ENCODE measurements around the gene PTK7.
"Not testable (repeated sequence)": the region's sequence is repeated elsewhere in the genome, so short reads cannot be mapped to it uniquely, and the experiment has no call there.

Gene PTK7

DNA sequence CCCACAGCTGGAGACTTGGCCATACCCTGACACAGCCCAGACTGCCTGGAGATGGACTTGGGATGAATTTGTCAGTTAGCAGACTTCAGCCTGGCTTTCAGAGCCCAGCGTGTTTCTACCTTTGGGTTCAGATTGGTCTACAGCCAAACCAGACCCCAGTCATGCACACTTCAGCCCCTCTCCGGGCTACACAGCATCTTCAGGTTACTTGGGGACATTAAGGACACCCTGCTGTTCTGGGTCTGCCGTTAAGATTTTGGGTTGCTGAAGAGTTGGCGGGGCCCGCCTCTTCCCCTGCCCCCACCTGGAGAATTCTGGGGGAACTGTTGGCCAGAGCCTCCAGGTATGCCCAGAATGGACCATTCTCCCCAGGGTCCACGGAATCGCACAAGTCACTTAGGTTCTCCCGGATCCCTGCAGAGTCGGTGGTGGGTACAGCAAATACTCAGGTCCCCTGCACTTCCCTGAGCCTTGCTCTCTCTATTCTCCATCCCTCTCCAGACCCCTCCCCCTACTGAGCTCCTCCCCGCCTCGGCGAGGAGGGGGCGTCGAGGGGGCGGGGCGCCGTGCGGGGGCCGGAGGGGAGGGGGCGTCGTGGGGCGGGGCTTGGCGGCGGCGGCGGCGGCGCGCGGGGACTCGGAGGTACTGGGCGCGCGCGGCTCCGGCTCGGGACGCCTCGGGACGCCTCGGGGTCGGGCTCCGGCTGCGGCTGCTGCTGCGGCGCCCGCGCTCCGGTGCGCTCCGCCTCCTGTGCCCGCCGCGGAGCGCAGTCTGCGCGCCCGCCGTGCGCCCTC is at the start of gene PTK7:
Gene PTK7 (plus strand): TSS at position 645 of the 794 bp plus-strand sequence. CDS start 175 bp downstream, outside the sequence.
- no peak for DNase-seq (ENCODE audit: low read depth in 2 of 2)

DNA sequence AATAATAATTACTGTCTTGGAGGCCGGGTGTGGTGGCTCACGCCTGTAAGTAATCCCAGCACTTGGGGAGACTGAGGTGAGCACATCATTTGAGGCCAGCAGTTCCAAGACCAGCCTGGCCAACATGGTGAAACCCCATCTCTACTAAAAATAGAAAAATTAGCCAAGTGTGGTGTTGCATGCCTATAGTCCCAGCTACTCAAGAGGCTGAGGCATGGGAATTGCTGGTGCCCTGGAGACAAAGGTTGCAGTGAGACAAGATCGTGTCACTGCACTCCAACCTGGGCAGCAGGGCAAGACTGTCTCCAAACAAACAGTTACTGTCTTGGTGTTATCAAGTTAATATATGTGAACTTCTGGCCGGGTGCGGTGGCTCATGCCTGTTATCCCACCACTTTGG is 49.7 kb upstream of the PTK7 start:
- no peak for DNase-seq (ENCODE audit: low read depth in 2 of 2)

DNA sequence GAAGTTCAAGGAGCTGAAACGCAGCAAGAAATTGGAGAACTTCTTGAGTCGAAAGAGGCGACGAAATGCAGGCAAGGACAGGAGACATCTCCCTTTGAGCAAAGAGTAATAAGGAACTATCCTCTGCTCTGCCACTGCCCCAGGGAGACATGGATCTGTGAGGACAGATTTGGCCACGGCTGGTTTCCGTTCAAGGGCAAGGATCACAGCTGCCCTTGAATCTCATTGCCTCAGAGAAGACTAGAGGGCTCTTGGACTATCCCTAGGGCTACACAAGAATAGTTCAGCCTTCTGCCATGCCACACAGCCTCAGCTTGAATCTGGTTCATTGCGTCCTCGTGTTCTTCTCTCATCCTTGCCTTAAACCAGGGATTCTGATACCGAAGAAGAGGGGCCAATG is 47.0 kb upstream of the PTK7 start:
- DNase-seq (ENCODE audit: low read depth in 2 of 2) = no peak

DNA sequence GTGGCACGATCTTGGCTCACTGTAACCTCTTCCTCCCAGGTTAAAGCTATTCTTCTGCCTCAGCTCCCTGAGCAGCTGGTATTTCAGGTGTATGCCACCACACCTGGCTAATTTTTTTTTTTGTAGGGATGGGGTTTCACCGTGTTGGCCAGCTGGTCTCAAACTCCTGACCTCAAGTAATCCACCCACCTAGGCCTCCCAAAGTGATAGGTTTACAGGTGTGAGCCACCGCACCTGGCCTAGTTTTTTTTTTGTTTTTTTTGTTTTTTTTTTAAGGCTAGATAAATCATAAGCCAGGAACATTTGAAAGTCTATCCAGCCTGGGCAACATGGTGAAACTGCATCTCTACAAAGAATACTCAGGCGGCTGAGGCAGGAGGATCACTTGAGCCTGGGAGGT is 43.8 kb upstream of the PTK7 start:
- no peak for DNase-seq (ENCODE audit: low read depth in 2 of 2)

DNA sequence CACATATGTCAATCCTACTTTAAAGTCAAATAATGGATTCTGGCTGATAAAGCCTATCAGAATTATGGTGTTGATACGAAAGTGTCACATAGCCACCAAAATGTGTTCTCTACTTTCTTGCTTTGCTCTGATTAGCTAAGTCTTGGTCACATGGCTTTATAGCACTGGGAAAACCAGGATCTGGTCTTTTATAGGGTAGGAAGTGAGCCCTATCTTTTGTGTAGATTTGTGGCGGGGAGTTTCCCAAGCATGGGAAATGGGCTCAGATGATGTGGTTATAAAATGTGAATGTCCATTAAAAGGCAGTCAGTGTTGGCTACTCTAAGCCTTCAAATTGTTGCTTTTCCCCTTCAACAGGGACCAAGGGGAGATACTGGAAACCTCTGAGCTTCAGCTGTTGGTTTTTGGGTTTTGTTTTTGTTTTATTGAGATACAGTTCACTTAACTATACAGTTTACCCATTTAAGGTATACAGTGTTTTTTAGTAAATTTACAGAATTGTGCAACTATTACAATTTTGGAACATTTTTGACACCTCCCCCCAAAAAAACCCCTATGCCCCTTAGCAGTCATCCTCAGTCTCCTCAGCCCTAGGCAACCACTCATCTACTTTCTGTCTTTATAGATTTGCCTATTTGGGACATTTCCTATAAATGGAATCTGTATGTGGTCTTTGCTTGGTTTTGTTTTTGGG is 42.5 kb upstream of the PTK7 start:
- DNase-seq (ENCODE audit: low read depth in 2 of 2) = no peak

DNA sequence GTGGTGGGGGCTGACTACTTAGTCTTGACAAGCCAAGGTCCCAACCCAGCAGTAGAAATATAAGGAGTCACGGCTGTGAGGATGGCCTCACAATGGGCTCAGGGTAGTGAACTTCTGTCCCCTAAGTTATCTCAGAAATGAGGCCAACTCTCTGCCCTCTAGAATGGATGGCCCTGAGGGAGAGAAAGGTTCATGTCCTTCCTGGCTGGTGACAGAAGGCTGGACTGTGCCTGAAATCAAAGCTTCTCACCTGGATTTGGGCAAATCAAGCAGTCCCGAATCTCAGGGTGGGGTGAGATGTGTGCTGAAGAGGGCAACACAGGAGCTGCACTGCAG is 42.0 kb upstream of the PTK7 start:
- no peak for DNase-seq (ENCODE audit: low read depth in 2 of 2)

DNA sequence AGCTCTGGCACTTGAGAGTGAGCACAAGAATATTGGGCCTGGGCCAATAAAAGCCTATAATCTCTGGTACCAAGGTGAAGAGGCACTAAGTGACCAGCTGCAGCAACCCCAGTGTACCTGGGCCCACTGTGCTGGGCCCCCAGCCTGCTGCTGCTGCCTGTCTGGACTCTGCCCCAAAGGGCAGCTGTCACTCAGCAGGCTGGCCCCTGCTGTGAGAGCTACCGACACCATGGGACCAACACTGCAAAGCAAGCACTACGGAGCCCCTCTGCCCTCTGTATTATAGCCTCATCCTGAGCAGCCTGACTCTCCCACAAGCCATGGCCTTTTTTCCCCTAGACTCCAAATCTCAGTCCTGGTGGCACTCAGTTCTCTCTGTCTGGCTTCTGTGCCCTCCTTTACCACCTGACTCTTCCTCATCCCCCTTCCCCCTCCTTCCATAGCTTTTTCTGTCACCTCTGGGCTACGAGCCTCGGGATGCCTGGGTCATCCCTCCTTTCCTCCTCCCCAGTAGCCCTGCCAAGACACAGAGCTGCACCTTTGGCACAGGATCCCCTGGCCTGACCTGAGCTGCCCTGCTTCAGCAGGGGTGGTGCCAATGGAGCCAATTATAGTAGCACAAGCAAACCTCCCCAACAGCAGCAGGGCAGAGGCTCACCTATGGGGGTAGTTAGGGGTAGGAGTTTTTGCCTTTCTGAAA is 40.5 kb upstream of the PTK7 start:
- no peak for DNase-seq (ENCODE audit: low read depth in 2 of 2)

DNA sequence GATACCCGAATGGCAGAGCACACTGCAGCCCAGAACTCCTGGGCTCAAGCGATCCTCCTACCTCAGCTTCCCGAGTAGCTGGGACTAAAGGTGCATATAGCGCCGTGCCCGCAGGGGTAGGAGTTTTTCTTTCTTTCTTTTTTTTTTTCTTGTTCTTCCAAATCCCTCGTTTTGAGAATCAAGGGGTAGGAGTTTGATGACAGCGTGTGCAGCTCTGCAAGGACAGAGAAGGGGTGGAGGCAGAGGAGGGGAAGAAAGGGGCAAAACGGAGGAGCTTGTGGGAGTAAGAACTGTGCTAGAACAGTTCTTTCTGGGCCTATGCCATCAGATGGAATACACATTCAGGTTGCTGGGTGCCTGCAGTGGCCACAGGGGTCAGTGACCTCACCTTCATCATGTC is 39.4 kb upstream of the PTK7 start:
- DNase-seq (ENCODE audit: low read depth in 2 of 2) = no peak

DNA sequence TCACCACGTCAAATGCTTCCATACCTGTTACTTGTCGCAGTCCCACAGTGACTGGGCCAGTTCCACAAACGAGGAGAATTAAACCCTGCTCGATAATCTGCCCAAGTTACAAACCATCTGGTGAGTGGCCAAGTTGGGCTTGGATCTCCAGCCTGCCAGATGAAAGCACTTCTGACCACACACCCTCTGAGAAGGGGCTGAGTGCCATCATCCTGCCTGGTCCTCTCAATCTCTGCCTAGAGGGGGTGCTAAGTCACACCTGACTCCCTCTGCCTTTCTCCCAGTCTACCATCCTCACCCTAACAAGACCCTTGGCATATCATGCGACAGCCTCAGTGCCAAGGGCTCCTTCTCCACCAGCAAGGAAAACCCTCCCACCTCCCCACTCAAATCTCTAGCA is 38.9 kb upstream of the PTK7 start:
- no peak for DNase-seq (ENCODE audit: low read depth in 2 of 2)

DNA sequence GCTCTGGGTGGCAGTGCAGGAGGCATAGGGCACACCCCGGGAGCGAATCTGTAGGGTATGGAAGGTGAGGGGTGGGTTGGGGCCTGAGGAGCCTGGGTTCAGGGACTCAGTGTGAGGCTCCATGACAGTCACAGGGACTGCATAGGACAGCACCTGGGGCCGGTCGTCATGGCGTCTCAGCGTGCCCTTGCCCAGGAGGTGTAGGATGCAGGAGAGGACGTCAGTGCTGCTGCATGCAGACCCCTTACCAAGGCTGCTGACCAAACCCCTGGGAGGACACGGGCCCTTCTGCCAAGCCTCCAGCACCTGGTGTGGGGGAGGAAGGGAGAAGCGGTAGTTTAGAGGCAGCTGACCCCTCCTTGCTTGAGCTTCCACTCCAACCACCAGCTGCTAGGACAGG is 38.4 kb upstream of the PTK7 start:
- no peak for DNase-seq (ENCODE audit: low read depth in 2 of 2)

DNA sequence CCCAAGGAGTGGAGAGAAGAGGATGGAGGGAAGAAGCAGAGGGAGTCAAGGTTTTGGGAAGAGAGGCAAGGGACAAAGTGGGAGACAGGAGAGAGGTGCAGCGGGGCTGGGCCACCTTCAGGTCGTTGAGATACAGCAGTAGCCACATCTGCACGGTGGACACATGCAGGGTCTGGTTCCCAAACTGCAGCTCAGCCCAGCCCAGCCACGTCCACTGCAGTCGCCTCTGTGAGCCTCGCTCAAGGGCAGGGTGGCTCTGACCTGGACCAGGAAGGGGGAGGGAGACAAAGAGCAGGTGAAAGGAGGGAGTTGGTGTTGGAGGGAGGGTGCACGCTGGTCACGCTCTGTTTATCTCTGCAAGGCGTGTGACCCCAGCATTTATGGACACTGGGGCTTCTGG is 37.4 kb upstream of the PTK7 start:
- DNase-seq (ENCODE audit: low read depth in 2 of 2) = no peak

DNA sequence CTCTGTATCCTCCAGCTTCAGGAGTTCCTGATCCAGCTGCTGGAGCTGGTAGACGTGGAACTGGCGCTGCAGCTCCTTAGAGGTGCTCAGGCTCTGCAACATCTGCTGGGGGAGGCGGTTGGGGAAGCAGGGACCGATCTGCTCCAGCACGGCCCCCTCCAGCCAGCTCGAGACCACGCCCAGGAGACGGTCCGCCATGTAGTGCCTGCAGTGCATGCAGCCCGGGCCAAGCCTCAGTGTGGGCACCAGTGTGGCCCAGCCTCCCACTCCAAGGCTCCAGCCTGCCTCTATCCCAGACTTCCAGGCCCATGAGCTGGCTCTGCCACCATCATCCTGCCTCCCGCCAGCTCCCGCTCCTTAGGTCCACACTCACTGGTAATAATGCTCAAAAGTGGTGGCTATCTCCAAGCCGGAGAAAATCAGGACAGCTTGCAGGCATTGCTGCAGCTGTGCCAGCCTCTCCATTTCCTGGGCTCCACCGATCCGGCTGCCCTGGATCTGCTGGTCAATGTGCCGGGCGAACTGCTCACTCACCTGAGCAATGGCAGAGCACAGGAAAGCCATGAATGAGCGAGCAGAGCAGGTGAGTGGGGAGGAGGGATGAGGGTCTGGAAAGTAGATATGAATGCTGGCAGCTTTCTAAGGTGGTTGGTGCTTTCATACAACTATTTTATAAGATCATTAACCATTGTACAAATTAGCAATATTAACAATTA is 35.4 kb upstream of the PTK7 start:
- no peak for DNase-seq (ENCODE audit: low read depth in 2 of 2)

DNA sequence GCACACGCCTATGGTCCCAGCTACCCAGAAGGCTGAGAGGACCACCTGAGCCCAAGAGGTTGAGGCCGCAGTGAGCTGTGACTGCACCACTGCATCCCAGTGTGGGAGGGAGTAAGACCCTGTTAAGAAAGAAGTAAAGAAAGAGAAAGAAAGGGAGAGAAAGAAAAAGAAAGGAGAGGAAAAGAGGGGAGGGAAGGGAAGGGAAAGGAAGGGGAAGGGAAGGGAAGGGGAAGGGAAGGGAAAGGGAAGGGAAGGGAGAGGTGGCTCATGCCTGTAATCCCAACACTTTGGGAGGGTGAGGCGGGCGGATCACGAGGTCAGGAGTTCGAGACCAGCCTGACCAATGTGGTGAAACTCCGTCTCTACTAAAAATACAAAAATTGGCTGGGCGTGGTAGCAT is 34.6 kb upstream of the PTK7 start:
- not testable (repeated sequence) for DNase-seq (ENCODE audit: low read depth in 2 of 2)

DNA sequence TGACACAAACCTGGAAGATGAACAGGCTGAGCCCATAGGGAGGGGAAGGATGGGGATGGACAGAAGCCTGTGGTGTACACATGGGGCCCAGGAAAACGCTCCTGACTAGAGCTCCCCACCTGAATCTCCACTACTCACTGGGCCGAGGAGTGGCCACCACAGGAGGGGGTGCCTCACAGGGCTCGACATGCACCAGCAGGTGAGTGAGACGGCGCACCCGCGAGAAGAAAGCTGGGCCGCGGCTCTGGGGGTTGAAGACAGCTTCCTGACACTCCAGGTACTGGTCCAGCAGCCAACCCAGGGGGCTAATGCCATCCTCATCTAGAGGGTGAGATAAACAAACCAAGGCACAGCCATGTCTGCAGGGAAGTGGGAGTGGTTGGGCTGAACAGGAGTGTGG is 32.8 kb upstream of the PTK7 start:
- DNase-seq (ENCODE audit: low read depth in 2 of 2) = no peak

DNA sequence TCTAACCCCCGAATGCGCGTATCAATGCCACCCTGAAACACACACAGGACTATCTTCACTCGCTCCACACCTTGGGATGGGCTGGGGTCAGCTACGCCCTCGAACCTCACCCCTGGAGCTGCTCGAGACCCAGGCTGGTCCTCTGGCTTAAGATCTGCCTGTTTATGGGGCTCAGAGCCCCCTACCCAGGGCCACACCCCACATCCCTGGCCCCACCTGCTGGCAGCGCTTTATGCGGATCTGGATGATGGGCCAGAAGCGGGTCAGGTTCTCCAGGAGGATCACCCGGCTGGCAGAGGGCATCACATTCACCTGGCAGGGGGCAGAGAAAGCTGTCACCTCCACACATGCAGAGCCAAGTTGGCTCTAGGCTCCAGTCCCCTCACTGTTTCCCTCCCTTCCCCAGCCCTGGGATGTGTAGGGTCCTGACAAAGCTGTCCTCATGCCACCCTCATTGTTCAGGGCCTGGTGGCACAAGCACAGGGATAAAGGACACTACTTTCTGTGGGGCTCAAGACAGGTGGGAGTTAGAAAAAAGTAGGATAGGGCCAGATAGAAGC is 30.7 kb upstream of the PTK7 start:
- DNase-seq (ENCODE audit: low read depth in 2 of 2) = no peak

DNA sequence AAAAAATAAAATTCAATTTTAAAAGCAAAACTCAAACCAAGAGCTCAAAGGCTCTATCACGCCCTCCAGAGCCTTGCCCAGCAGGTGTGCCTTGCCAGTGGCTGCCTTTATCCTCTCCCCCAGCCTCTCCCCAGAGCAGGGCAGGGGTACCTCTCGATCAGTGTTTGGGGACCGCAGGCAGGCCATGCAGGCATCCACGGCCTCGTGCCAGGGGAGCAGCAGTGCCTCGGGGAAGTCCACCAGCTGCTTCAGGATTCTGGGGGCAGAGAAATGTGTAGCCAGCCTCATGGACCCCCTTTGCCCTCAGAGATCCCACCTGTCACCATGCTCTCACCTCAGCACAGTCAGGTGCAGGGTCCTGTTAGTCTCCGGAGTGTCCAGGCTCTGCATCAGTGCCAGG is 28.1 kb upstream of the PTK7 start:
- DNase-seq (ENCODE audit: low read depth in 2 of 2) = no peak

DNA sequence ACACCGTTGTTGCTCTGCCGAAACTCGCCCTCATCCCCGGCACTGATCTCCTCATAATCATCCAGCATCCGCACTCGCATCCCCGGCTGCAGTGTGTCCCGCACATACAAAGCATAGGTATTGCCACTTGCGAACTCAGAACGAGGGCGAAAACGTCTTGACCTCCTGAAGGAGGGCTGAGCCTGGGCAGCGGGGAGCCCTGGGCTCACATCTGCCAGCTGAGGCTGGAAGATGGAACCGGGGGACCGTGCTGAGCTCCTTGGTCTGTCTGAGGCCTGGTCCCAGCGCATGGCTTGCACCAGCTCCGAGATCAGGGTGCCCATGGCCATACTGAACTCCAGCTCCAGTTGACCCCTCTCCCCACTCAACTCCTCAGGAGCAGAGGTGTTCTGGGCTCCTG is 25.1 kb upstream of the PTK7 start:
- DNase-seq (ENCODE audit: low read depth in 2 of 2) = no peak

DNA sequence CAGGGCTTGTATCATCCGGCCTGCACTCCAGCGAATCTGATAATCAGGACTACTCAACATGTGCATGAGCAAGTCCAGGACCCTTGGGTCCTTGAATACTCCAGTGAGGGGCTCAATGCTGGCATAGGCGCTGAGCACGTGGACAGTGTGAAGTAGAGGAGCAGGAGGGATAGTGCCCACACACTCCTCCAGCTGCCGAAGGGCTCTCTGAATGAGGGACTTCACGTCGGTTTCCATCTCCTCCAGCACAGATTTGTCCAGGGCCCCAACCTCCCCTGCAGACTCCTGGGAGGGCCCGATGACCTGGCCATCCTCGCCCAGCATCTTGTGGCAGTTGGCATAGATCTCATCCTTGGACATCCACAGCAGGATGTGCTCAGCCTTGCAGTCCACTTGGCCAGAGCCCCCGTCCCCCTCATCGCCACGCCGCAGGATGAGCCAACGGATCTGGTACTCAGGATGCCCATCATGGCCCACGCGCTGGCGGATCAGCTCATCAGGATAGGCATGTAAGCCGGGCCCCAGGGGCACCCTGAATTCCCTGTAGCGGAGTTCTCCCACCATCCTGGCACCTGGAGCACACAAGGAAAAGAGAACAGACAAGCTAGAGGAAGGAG is 23.8 kb upstream of the PTK7 start:
- no peak for DNase-seq (ENCODE audit: low read depth in 2 of 2)

DNA sequence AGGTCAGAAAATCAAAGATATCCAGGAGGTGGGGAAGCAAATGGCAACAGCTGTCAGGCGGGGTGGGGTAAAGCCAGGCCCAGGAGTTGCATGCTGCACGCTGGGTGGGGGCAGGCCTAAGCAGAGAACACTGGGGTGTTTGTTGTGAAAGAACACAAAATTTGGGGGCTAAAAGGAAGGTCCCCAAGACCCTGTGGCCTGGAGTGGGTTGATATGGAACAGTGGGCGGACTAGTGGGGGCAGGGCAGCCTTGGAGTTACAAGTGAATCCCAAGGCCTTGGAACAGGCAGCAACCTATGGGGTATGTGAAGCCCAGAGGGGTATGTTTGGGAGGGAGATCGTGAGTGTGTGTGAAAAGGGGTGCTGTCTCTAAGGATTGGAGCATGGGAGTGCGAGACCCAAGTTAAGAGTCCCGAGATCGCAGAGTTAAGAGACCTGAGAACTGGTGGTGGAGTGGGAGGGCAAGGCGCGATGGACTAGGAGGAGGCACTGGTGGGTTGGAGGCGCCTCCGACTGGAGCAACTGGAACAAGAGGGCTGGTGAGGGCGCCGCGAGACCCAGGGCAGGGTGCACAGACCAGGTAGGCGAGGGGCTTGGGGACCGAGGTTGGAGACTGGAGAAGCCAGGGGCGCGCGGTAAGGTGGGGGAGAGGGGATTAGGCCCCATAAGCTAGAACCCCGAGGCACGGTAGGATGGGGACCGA is 23.1 kb upstream of the PTK7 start:
- DNase-seq (ENCODE audit: low read depth in 2 of 2) = no peak

DNA sequence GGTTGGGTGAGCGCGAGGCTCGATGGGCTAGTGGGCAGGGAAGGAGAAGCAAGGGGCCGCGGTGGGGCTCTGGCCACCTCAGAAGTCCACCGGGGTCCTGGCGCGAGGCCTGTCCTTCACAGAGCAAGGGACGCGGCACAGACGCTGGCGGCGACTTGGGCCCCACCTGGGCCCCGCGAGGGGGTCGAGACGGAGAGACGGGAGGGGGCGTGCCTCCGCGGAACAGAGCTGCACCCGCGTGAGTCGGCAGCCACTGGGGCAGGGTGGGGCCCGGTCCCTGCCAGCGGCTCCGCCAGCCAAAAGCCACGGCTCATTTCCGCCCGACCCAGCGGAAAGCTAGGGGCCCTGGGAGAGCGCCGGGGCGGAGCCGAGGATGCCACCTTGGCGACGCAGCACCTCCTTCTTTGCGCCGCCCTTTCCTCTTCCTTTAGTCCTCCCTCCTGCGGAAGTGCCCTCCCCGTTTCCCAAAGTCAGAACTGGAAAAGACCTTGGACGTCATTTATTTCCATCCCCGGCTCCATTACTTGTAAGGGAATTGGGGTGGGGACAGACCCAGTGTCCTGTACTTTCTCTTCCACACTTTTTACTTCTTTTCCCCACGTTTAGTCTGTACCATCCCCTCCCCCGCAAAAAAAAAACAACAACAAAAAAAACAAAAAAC is 22.4 kb upstream of the PTK7 start, which contains the start of gene CUL7:
Gene CUL7 (minus strand): TSS at position 307 of the 661 bp plus-strand sequence. CDS start 1,063 bp downstream, outside the sequence.
- DNase-seq (ENCODE audit: low read depth in 2 of 2) = peak; percentile 70 to 77
